Caco-2 (cell line): ENCODE measurements around the gene GREM2. TPM values are rescaled to one million over a fixed set of nuclear protein-coding genes. Genes with fewer than 3 reads are reported as not detected.

Source experiments
- BruUV-seq: library from RNA; stranded (reverse); fragments of 400-500 nt; replicated peaks from 2 replicates; lab custom pipeline; 2021; lab: Mats Ljungman, UMichigan
- CTCF ChIA-PET: fragments of 300-600 bp; sonication (Branson Sonifier 250); formaldehyde crosslinking; loops from one replicate; lab custom pipeline; 2022; ENCODE audit warnings: antibody characterized with exemption; lab: Charles Lee
- POLR2A ChIA-PET: fragments of 300-600 bp; sonication (Branson Sonifier 250); formaldehyde crosslinking; loops from one replicate; lab custom pipeline; 2022; ENCODE audit warnings: antibody characterized with exemption; lab: Charles Lee
- DNase-seq, 2 experiments: peaks; one replicate each; pipeline versions ENCODE4 v3.0.0 to v3.0.0-alpha.2; 2020 to 2022
- H3K27me3 ChIP-seq: replicated peaks from 2 replicates; pipeline ENCODE4 v1.6.0; 2011; ENCODE audit warnings: low read length; ENCODE audit not compliant: control insufficient read depth, insufficient read depth
- H3K36me3 ChIP-seq: 2 replicates; pipeline ENCODE4 v1.5.1; 2011; ENCODE audit warnings: low read length; ENCODE audit not compliant: control insufficient read depth, insufficient read depth
- H3K4me1 ChIP-seq: fragments of 250-450 bp; sonication (Bioruptor Pico); 2 replicates; pipeline ENCODE4 v1.5.1; 2020; ENCODE audit warnings: mild to moderate bottlenecking
- H3K4me3 ChIP-seq: 2 replicates; pipeline ENCODE4 v1.5.1; 2011; ENCODE audit warnings: low read depth, mild to moderate bottlenecking, control low read depth, low read length
- H3K9me3 ChIP-seq: fragments of 250-450 bp; sonication (Bioruptor Pico); 2 replicates; pipeline ENCODE4 v1.5.1; 2020; ENCODE audit warnings: mild to moderate bottlenecking, moderate library complexity
- H3K27ac Mint-ChIP-seq: one replicate; pipeline ENCODE4 v1.8.0; 2022; ENCODE audit warnings: mixed read lengths; ENCODE audit not compliant: unreplicated experiment
- H3K27me3 Mint-ChIP-seq: one replicate; pipeline ENCODE4 v1.8.0; 2022; ENCODE audit warnings: mixed read lengths; ENCODE audit not compliant: insufficient read depth, unreplicated experiment
- H3K36me3 Mint-ChIP-seq: one replicate; pipeline ENCODE4 v1.8.0; 2022; ENCODE audit warnings: mild to moderate bottlenecking, mixed read lengths; ENCODE audit not compliant: insufficient read depth, unreplicated experiment
- H3K4me1 Mint-ChIP-seq: one replicate; pipeline ENCODE4 v1.8.0; 2022; ENCODE audit warnings: low read depth, mixed read lengths; ENCODE audit not compliant: unreplicated experiment
- H3K4me3 Mint-ChIP-seq: one replicate; pipeline ENCODE4 v1.8.0; 2022; ENCODE audit warnings: mild to moderate bottlenecking, moderate library complexity, mixed read lengths; ENCODE audit not compliant: unreplicated experiment
- H3K9me3 Mint-ChIP-seq: one replicate; pipeline ENCODE4 v1.8.0; 2022; ENCODE audit warnings: mixed read lengths; ENCODE audit not compliant: unreplicated experiment
- intact Hi-C: fragments of 100-400 bp; cut with micrococcal nuclease; formaldehyde crosslinking; loops from one replicate; pipeline ENCODE4 v1.10.0; 2022; ENCODE audit not compliant: unreplicated experiment
- total RNA-seq: library from RNA; stranded (reverse); gene quantifications from 2 replicates; pipeline ENCODE4 v1.2.3, GENCODE V29; 2022
- TF ChIP-seq, protein P1 (sequence below), 2 experiments: fragments of 200-600 bp in 1 of 2; IDR thresholded peaks; 1 replicate in 1 of 2; 2 replicates in 1 of 2; pipeline versions ENCODE4 v1.5.1 to v1.8.0; 2011 to 2022; ENCODE audit warnings: antibody characterized with exemption in 1 of 2, control low read depth in 1 of 2, inconsistent platforms in 1 of 2, low read depth in 1 of 2, low read length in 1 of 2, mild to moderate bottlenecking in 1 of 2, moderate library complexity in 1 of 2; ENCODE audit not compliant: insufficient read depth in 1 of 2, severe bottlenecking in 1 of 2, unreplicated experiment in 1 of 2

GREM2 gene
- total RNA-seq, 1 experiment from 2014 or later, result 0.36 TPM

- Histone ChIP-seq H3K9me3 (no peaks in the 10 kb centered on the region), H3K27me3 (no peaks in the 10 kb centered on the region; the same call in 1 of the 2 replicates), H3K36me3 (no peaks in the 10 kb centered on the region), H3K4me3 (peak overlapping the region; percentile 40), H3K4me1 (peaks cover 11% of the 10 kb centered on the region; the same call in 1 of the 2 replicates)
- CTCF ChIA-PET, result no interaction called here
- Mint-ChIP-seq H3K36me3 (no peaks in the 10 kb centered on the region), H3K9me3 (no peaks in the 10 kb centered on the region), H3K4me3 (peak overlapping the region; percentile 84), H3K27me3 (peaks cover 3% of the 10 kb centered on the region), H3K4me1 (peaks cover 14% of the 10 kb centered on the region), H3K27ac (no peak overlapping the region)
- TF ChIP-seq, protein P1, sequence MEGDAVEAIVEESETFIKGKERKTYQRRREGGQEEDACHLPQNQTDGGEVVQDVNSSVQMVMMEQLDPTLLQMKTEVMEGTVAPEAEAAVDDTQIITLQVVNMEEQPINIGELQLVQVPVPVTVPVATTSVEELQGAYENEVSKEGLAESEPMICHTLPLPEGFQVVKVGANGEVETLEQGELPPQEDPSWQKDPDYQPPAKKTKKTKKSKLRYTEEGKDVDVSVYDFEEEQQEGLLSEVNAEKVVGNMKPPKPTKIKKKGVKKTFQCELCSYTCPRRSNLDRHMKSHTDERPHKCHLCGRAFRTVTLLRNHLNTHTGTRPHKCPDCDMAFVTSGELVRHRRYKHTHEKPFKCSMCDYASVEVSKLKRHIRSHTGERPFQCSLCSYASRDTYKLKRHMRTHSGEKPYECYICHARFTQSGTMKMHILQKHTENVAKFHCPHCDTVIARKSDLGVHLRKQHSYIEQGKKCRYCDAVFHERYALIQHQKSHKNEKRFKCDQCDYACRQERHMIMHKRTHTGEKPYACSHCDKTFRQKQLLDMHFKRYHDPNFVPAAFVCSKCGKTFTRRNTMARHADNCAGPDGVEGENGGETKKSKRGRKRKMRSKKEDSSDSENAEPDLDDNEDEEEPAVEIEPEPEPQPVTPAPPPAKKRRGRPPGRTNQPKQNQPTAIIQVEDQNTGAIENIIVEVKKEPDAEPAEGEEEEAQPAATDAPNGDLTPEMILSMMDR (IDR thresholded peaks at IDR 0.05; ENCODE audit: insufficient read depth in 1 of 2, low read depth in 1 of 2, low read length in 1 of 2, severe bottlenecking in 1 of 2, unreplicated experiment in 1 of 2), result no peak
- no TSS peak for BruUV-seq
- POLR2A ChIA-PET, result no interaction called here
- no peak for DNase-seq
- intact Hi-C loops, result loop anchor here (10.0 kb wide), 1 partner anchor 586 kb away; no protein-coding TSS in a partner anchor
These were observed 732 bp downstream of the GREM2 start for GRCh38 chr1:240611228-240611618.

DNA sequence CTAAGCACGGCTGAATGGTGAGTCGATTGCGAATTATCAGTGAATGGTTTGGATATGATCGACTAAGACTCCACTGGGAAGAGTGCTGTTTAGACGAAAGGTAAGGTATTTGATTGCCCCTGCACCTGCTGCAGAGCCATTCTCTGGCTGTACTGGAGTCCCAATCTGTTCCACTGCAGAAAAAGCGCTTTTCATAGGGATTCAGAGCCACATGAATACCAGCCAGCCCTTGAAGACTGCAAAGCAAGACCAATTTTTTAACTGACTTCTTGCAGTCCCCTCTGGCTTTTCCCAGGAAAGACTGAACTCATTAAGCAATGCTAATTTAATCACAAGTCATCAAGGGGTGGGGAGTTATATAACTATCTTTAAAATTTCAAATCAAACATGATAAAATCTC, 1.3 kb downstream of the GREM2 start:
- ChIA-PET POLR2A (no interaction called here), CTCF (no interaction called here)
- Histone ChIP-seq H3K36me3 (no peaks in the 10 kb centered on the region), H3K4me1 (peaks cover 11% of the 10 kb centered on the region; the same call in 1 of the 2 replicates), H3K4me3 (no peak overlapping the region), H3K27me3 (no peaks in the 10 kb centered on the region; the same call in 1 of the 2 replicates), H3K9me3 (no peaks in the 10 kb centered on the region)
- H3K27ac Mint-ChIP-seq, result no peak overlapping the region
- no TSS peak for BruUV-seq
- H3K4me1 Mint-ChIP-seq, result peaks cover 14% of the 10 kb centered on the region
- no peak for DNase-seq
- H3K4me3 Mint-ChIP-seq, result peak overlapping the region; percentile 84
- no peaks in the 10 kb centered on the region for H3K36me3 Mint-ChIP-seq
- no peaks in the 10 kb centered on the region for H3K9me3 Mint-ChIP-seq
- intact Hi-C loops, result loop anchor here (10.0 kb wide), 1 partner anchor 586 kb away; no protein-coding TSS in a partner anchor
- peaks cover 3% of the 10 kb centered on the region for H3K27me3 Mint-ChIP-seq
- TF ChIP-seq, protein P1 (IDR thresholded peaks at IDR 0.05; ENCODE audit: insufficient read depth in 1 of 2, low read depth in 1 of 2, low read length in 1 of 2, severe bottlenecking in 1 of 2, unreplicated experiment in 1 of 2), result no peak

DNA sequence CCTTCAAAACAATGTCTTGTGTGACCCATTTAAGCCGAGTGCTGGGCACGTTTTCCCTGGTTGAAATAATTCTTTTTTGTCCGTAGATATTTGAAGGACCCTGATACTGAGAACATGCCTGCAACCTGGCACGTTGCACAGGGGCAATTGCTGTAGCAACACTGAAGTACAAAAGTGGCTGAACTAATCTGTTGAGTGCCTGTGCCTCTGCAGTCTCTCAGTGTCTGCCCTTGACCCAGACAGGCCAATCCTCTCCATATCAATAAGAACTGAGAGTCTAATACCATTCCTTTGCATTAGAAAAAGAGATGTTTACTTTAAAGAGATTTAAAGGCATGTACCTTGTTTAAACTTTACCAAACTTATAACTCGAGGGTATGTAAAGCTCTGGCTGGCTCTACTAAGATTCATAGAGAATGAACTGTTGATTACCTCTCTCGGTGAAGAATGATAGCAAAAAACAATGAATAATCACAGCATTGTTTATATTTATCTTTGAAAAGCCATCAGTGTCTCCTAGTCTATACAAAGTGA, 2.4 kb downstream of the GREM2 start:
- POLR2A ChIA-PET, result no interaction called here
- no peaks in the 10 kb centered on the region for H3K9me3 ChIP-seq
- DNase-seq, result no peak
- Mint-ChIP-seq H3K4me1 (peaks cover 14% of the 10 kb centered on the region), H3K27ac (no peak overlapping the region), H3K36me3 (no peaks in the 10 kb centered on the region), H3K27me3 (peaks cover 3% of the 10 kb centered on the region), H3K9me3 (no peaks in the 10 kb centered on the region), H3K4me3 (no peak overlapping the region)
- no TSS peak for BruUV-seq
- no peak overlapping the region for H3K4me3 ChIP-seq
- peaks cover 11% of the 10 kb centered on the region; the same call in 1 of the 2 replicates for H3K4me1 ChIP-seq
- CTCF ChIA-PET, result no interaction called here
- no peaks in the 10 kb centered on the region; the same call in 1 of the 2 replicates for H3K27me3 ChIP-seq
- intact Hi-C loops, result loop anchor here (10.0 kb wide), 1 partner anchor 585 kb away; no protein-coding TSS in a partner anchor
- TF ChIP-seq, protein P1 (IDR thresholded peaks at IDR 0.05; ENCODE audit: insufficient read depth in 1 of 2, low read depth in 1 of 2, low read length in 1 of 2, severe bottlenecking in 1 of 2, unreplicated experiment in 1 of 2), result no peak
- no peaks in the 10 kb centered on the region for H3K36me3 ChIP-seq
